ENCODE results near the gene SLC28A1.

Gene SLC28A1

GRCh38 chr15:84879088-84879780, 5.2 kb upstream of the SLC28A1 start:
- Histone ChIP-seq H3K9ac (ENCODE audit: low read length) (no peak overlapping the region), H3K27me3 (ENCODE audit: control insufficient read depth, insufficient read depth, low read length) (no peaks in the 10 kb centered on the region), H3K36me3 (ENCODE audit: control insufficient read depth, insufficient read depth, low read length) (no peaks in the 10 kb centered on the region), H3K4me3 (ENCODE audit: low read length) (no peak overlapping the region), H3K27ac (ENCODE audit: low read depth, low read length) (no peak overlapping the region), H3K4me1 (ENCODE audit: control insufficient read depth, insufficient read depth, low read length) (peaks cover 2% of the 10 kb centered on the region)

DNA sequence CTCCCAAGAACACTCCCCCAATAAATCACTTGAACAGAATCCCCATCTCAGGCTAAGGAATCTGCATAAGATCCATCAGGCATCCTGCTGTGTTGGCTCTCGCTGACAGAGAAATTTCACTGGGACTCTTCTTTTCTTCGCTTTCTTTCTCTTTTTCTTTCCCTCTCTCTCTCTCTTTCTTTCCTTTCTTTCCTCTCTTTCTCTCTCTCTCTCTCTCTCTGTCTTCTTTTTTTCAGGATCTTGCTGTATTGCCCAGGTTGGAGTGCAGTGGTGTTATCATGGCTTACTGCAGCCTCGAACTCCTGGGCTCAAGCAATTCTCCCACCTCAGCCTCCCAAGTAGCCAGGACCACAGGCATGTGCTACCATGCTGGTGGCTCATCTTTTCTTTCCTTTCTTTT, 4.5 kb upstream of the SLC28A1 start:
- no peaks in the 10 kb centered on the region for H3K27me3 ChIP-seq (ENCODE audit: control insufficient read depth, insufficient read depth, low read length)
- H3K4me3 ChIP-seq (ENCODE audit: low read length), result no peak overlapping the region
- no peak overlapping the region for H3K9ac ChIP-seq (ENCODE audit: low read length)

DNA sequence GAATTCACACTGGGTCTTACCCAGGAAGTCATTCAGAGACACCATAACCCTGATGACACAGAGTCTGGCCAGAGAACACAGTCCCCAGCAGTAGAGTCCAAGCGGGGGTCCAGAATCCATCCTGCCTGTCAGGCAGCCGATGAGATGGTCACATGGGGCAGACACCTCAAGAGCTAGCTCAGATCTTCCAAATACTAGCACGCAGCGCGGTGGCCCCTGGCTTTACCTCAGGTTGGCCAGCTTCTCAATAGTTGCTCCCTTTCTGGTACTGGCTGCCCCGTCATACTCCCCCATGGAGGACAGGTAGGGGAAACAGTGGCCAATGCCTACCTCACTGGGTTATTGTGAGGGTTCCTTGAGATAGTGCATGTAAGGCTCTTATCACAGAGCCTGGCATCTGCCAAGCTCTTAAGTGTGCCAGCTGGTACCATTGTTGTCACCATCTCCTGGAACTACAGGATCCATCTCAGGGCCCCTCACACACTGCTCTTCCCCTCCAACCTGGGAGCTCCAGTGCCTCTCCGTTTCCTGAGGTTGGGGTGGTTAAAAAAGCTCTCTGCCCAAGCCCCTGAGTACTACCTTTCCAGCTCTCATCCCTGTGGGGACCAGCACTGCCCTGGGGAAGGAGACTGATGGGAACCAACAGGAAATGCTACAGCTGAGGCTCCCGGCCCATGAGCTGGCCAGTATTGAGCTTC, 3.5 kb upstream of the SLC28A1 start:
- H3K27me3 ChIP-seq (ENCODE audit: control insufficient read depth, insufficient read depth, low read length), result no peaks in the 10 kb centered on the region
- peaks cover 2% of the 10 kb centered on the region for H3K4me1 ChIP-seq (ENCODE audit: control insufficient read depth, insufficient read depth, low read length)
- H3K4me3 ChIP-seq (ENCODE audit: low read length), result no peak overlapping the region
- H3K9ac ChIP-seq (ENCODE audit: low read length), result no peak overlapping the region
- no peak overlapping the region for H3K27ac ChIP-seq (ENCODE audit: low read depth, low read length)
- H3K36me3 ChIP-seq (ENCODE audit: control insufficient read depth, insufficient read depth, low read length), result no peaks in the 10 kb centered on the region

More for the DNA sequence above, 4.5 kb upstream of the SLC28A1 start:
- Histone ChIP-seq H3K27ac (ENCODE audit: low read depth, low read length) (no peak overlapping the region), H3K4me1 (ENCODE audit: control insufficient read depth, insufficient read depth, low read length) (peaks cover 2% of the 10 kb centered on the region), H3K36me3 (ENCODE audit: control insufficient read depth, insufficient read depth, low read length) (no peaks in the 10 kb centered on the region)

DNA sequence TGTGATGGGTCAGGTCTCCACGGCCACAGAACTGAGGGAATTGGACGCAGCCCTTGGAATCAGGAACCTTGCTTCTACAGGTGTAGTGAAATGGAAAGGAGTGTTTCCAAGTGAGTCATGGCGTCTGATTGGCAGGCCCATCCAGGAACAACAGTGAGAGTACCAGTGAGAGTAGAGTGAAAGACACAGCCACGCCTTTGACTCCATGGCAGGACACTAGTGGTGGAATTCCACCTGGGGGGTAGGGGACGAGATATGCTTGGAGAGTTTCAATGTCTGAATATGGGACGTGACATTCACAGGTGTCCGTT, 3.0 kb upstream of the SLC28A1 start:
- H3K36me3 ChIP-seq (ENCODE audit: control insufficient read depth, insufficient read depth, low read length), result no peaks in the 10 kb centered on the region
- H3K9ac ChIP-seq (ENCODE audit: low read length), result no peak overlapping the region
- peaks cover 2% of the 10 kb centered on the region for H3K4me1 ChIP-seq (ENCODE audit: control insufficient read depth, insufficient read depth, low read length)
- H3K27me3 ChIP-seq (ENCODE audit: control insufficient read depth, insufficient read depth, low read length), result no peaks in the 10 kb centered on the region
- H3K4me3 ChIP-seq (ENCODE audit: low read length), result no peak overlapping the region
- no peak overlapping the region for H3K27ac ChIP-seq (ENCODE audit: low read depth, low read length)

DNA sequence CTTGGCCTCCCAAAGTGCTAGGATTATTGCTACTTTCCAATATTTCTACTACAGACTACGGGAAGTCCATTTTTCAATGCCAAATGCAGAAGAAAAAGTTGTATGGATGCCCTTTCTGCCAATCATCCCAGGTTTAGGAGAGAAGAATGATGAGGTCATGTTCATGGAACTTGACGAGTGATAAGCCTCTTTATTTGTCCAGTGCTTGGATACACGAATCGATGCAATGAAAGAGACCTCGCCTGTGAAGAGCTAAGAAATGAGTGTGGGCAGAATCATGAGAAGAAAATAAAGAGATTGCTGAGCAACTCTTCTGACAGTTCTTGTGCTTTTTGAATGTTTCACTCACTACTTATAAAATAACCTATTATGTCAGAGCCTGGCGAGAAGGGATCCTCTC, 996 bp upstream of the SLC28A1 start:
- Histone ChIP-seq H3K4me1 (ENCODE audit: control insufficient read depth, insufficient read depth, low read length) (peaks cover under 1% of the 10 kb centered on the region), H3K27ac (ENCODE audit: low read depth, low read length) (no peak overlapping the region)

GRCh38 chr15:84885801-84886200, 1.3 kb downstream of the SLC28A1 start:
- H3K4me1 ChIP-seq (ENCODE audit: control insufficient read depth, insufficient read depth, low read length), result no peaks in the 10 kb centered on the region
- H3K9ac ChIP-seq (ENCODE audit: low read length), result no peak overlapping the region
- no peak overlapping the region for H3K4me3 ChIP-seq (ENCODE audit: low read length)
- no peaks in the 10 kb centered on the region for H3K36me3 ChIP-seq (ENCODE audit: control insufficient read depth, insufficient read depth, low read length)
- H3K27me3 ChIP-seq (ENCODE audit: control insufficient read depth, insufficient read depth, low read length), result no peaks in the 10 kb centered on the region
- H3K27ac ChIP-seq (ENCODE audit: low read depth, low read length), result no peak overlapping the region

More for the DNA sequence above, 996 bp upstream of the SLC28A1 start:
- no peak overlapping the region for H3K9ac ChIP-seq (ENCODE audit: low read length)
- no peaks in the 10 kb centered on the region for H3K27me3 ChIP-seq (ENCODE audit: control insufficient read depth, insufficient read depth, low read length)
- H3K4me3 ChIP-seq (ENCODE audit: low read length), result no peak overlapping the region
- no peaks in the 10 kb centered on the region for H3K36me3 ChIP-seq (ENCODE audit: control insufficient read depth, insufficient read depth, low read length)

- Histone ChIP-seq H3K27ac (ENCODE audit: low read depth, low read length) (no peak overlapping the region), H3K27me3 (ENCODE audit: control insufficient read depth, insufficient read depth, low read length) (no peaks in the 10 kb centered on the region), H3K36me3 (ENCODE audit: control insufficient read depth, insufficient read depth, low read length) (no peaks in the 10 kb centered on the region), H3K9ac (ENCODE audit: low read length) (no peak overlapping the region), H3K4me1 (ENCODE audit: control insufficient read depth, insufficient read depth, low read length) (no peaks in the 10 kb centered on the region), H3K4me3 (ENCODE audit: low read length) (no peak overlapping the region)
These were observed 1.9 kb downstream of the SLC28A1 start for GRCh38 chr15:84886211-84886983.

- H3K4me3 ChIP-seq (ENCODE audit: low read length), result no peak overlapping the region
- H3K36me3 ChIP-seq (ENCODE audit: control insufficient read depth, insufficient read depth, low read length), result no peaks in the 10 kb centered on the region
- H3K27me3 ChIP-seq (ENCODE audit: control insufficient read depth, insufficient read depth, low read length), result no peaks in the 10 kb centered on the region
- no peak overlapping the region for H3K27ac ChIP-seq (ENCODE audit: low read depth, low read length)
- H3K4me1 ChIP-seq (ENCODE audit: control insufficient read depth, insufficient read depth, low read length), result no peaks in the 10 kb centered on the region
- H3K9ac ChIP-seq (ENCODE audit: low read length), result no peak overlapping the region
These were observed 2.5 kb downstream of the SLC28A1 start for GRCh38 chr15:84886984-84887299.

DNA sequence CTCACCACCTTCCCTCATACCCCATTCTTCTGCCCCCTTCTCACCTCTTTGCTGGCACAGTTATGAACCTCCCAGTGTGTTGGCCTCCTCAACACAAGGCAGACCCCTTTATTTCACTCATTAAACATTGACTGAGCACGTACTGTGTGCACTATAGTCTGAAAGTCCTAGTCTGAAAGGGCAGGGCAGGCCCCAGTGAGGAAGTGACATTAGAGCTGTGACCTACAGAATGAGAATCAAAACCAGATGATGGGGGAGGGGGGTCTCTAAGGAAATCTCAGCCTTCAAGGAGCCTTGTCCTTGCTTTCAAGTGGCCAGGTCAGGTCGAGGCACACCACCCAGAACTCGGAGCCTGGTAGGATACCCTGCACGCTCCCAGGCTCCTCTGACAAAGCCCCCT, 3.5 kb downstream of the SLC28A1 start:
- no peaks in the 10 kb centered on the region for H3K36me3 ChIP-seq (ENCODE audit: control insufficient read depth, insufficient read depth, low read length)
- H3K27me3 ChIP-seq (ENCODE audit: control insufficient read depth, insufficient read depth, low read length), result no peaks in the 10 kb centered on the region
- no peak overlapping the region for H3K9ac ChIP-seq (ENCODE audit: low read length)
- no peak overlapping the region for H3K4me3 ChIP-seq (ENCODE audit: low read length)
- no peak overlapping the region for H3K27ac ChIP-seq (ENCODE audit: low read depth, low read length)
- H3K4me1 ChIP-seq (ENCODE audit: control insufficient read depth, insufficient read depth, low read length), result no peaks in the 10 kb centered on the region

GRCh38 chr15:84888639-84889038, 4.2 kb downstream of the SLC28A1 start:
- no peak overlapping the region for H3K27ac ChIP-seq (ENCODE audit: low read depth, low read length)
- H3K36me3 ChIP-seq (ENCODE audit: control insufficient read depth, insufficient read depth, low read length), result no peaks in the 10 kb centered on the region
- no peak overlapping the region for H3K9ac ChIP-seq (ENCODE audit: low read length)
- no peaks in the 10 kb centered on the region for H3K4me1 ChIP-seq (ENCODE audit: control insufficient read depth, insufficient read depth, low read length)
- H3K27me3 ChIP-seq (ENCODE audit: control insufficient read depth, insufficient read depth, low read length), result no peaks in the 10 kb centered on the region
- H3K4me3 ChIP-seq (ENCODE audit: low read length), result no peak overlapping the region

DNA sequence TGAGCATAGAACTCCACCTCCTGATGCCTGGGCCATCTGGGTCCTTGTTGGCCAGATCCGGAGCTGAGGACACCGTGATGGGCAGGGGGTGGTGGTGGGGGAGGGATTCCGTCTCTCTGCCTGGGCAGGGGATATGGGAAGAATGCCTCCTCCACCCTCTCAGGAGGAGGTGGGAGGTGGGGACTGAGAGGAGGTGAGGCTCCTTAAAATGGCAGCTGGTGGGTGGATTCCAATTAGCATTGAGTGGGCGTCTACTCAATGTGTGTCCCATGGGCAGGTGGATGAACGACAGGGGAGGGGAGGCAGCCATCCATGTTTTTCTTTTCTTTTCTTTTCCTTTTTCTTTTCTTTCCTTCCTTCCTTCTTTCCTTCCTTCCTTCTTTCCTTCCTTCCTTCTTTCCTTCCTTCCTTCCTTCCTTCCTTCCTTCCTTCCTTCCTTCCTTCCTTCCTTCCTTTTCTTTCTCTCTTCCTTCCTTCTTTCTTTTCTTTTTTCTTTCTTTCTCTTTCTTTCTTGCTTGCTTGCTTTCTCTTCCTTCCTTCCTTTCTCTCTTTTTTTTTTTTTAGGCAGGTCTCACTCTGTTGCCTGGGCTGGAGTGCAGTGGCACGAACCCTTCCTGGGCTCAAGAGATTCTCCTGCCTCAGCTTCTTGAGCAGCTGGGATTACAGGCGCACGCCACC, 5.0 kb downstream of the SLC28A1 start:
- H3K9ac ChIP-seq (ENCODE audit: low read length), result no peak overlapping the region
- no peak overlapping the region for H3K27ac ChIP-seq (ENCODE audit: low read depth, low read length)
- H3K4me3 ChIP-seq (ENCODE audit: low read length), result no peak overlapping the region
- H3K4me1 ChIP-seq (ENCODE audit: control insufficient read depth, insufficient read depth, low read length), result no peaks in the 10 kb centered on the region
- H3K36me3 ChIP-seq (ENCODE audit: control insufficient read depth, insufficient read depth, low read length), result no peaks in the 10 kb centered on the region
- H3K27me3 ChIP-seq (ENCODE audit: control insufficient read depth, insufficient read depth, low read length), result no peaks in the 10 kb centered on the region

DNA sequence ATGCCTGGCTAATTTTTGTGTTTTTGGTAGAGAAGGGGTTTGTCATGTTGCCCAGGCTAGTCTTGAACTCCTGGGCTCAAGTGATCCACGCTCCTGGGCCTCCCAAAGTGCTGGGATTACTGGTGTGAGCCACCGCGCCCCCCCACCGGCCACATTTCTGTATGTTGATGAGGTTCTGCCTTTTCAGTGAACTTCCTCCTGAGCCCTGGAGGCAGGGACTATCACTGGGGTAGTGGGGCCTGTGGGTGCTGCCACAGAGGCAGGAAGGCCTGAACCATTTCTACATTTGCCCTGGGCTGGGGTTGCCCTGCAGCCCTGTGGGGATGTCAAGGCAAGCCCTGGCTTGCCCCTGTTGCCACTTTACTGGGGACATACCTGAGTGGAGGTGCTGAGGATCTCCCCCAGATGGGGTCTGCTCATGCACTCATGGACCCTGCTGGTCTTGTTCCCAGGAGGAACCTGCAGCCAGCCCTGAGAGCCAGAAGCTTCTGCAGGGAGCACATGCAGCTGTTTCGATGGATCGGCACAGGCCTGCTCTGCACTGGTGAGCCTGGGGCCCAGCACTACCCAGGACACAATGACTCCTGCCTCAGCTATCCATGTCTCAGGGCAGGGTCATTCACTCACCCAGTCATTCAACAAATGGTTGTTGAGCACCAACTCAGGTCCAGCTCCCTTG, 5.7 kb downstream of the SLC28A1 start:
- Histone ChIP-seq H3K9ac (ENCODE audit: low read length) (no peak overlapping the region), H3K4me1 (ENCODE audit: control insufficient read depth, insufficient read depth, low read length) (no peaks in the 10 kb centered on the region), H3K4me3 (ENCODE audit: low read length) (no peak overlapping the region), H3K36me3 (ENCODE audit: control insufficient read depth, insufficient read depth, low read length) (no peaks in the 10 kb centered on the region), H3K27me3 (ENCODE audit: control insufficient read depth, insufficient read depth, low read length) (no peaks in the 10 kb centered on the region), H3K27ac (ENCODE audit: low read depth, low read length) (no peak overlapping the region)

All from rectal smooth muscle tissue (tissue), 1 donor.